ENCODE measurements around the gene PAK1. TPM values are rescaled to one million over a fixed set of nuclear protein-coding genes. Genes with fewer than 3 reads are reported as not detected.
"Not testable (repeated sequence)": the region's sequence is repeated elsewhere in the genome, so short reads cannot be mapped to it uniquely, and the experiment has no call there.

PAK1 gene
- total RNA-seq, 1 donor from 2014 or later: 40.7 TPM

DNA sequence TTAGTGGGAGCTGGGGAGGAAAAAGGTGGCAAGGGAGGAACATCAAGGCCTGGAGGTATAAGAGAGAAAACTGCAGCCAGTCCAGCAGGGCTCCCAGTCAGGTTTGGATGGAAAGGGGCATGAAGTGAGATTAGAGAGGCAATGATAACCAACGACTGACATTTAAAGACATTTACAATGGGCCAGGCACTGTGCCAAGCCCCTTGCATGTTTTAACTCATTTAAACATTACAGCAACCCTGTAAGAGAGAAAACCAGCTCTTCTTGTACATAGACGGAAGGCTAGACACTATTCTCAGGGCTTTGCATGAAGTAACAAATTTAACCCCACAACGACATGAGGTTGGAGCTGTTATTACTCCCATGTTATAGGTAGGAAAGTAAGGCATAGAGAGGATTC, 32.1 kb upstream of the PAK1 start:
- no peak for DNase-seq (ENCODE audit: low spot score)
- H3K9me3 Mint-ChIP-seq: no peaks in the 10 kb centered on the region
- intact Hi-C loops (cut with micrococcal nuclease): no loop called here

DNA sequence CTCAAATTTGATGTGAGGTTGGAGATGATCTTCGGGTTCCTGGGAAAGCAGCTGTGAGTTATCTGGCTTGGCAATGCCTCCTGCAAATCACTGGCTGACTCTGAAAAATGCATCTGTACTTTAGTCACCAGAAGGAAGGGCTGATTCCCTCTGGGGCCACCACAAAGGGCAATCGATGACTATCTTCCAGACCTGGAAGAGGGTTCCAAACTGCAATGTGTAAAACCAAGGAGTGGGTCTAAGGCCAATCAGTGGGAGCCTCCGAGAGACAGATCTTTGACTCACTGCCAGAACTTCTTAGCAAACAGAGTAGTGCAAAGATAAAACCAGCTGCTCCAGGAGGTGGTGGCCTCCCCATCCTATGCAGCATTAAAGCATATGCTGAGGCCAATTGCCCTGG, 29.1 kb upstream of the PAK1 start:
- no peaks in the 10 kb centered on the region for H3K9me3 Mint-ChIP-seq
- peaks cover 25% of the 10 kb centered on the region for H3K27me3 Mint-ChIP-seq (ENCODE audit: low read depth)
- H3K4me1 Mint-ChIP-seq (ENCODE audit: low read depth): no peaks in the 10 kb centered on the region
- DNase-seq (ENCODE audit: low spot score): no peak
- no peak overlapping the region for H3K27ac Mint-ChIP-seq
- H3K36me3 Mint-ChIP-seq (ENCODE audit: low read depth): no peaks in the 10 kb centered on the region
- intact Hi-C loops (cut with micrococcal nuclease): no loop called here
- H3K4me3 Mint-ChIP-seq (ENCODE audit: low read depth): no peak overlapping the region

More for the DNA sequence above, 32.1 kb upstream of the PAK1 start:
- Mint-ChIP-seq H3K4me3 (ENCODE audit: low read depth) (no peak overlapping the region), H3K36me3 (ENCODE audit: low read depth) (no peaks in the 10 kb centered on the region), H3K27ac (no peak overlapping the region), H3K4me1 (ENCODE audit: low read depth) (no peaks in the 10 kb centered on the region), H3K27me3 (ENCODE audit: low read depth) (peaks cover 29% of the 10 kb centered on the region)

DNA sequence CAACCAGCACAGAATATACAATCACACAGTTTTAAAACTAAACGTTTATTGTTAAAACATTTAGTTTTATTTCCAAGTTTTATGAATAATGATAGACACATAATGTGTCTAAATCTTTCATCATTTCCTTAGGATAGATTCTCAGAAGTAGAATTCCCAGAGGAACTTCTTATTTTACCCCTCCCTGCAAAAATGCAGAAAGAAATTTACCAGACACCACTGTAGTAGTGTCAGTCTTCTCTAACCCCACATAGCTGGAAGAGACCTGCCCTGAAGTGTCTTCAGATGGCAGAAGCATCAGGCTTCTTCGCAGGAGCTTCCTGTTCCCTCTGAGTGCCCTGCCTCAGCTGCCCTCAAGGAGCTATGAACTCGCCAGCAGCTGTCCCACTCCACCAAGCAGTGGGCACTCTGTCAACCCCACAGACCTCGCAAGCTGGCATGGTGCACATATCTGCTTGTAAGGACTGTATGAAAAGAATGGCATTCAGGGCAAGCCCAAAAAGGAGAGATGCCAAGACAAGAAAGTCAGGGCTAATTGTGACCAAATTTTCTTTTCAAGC, 28.5 kb upstream of the PAK1 start:
- H3K4me3 Mint-ChIP-seq (ENCODE audit: low read depth): no peak overlapping the region
- H3K36me3 Mint-ChIP-seq (ENCODE audit: low read depth): no peaks in the 10 kb centered on the region
- no peak overlapping the region for H3K27ac Mint-ChIP-seq
- H3K9me3 Mint-ChIP-seq: no peaks in the 10 kb centered on the region
- DNase-seq (ENCODE audit: low spot score): no peak
- H3K27me3 Mint-ChIP-seq (ENCODE audit: low read depth): peaks cover 25% of the 10 kb centered on the region
- peaks cover 3% of the 10 kb centered on the region for H3K4me1 Mint-ChIP-seq (ENCODE audit: low read depth)
- intact Hi-C loops (cut with micrococcal nuclease): no loop called here

DNA sequence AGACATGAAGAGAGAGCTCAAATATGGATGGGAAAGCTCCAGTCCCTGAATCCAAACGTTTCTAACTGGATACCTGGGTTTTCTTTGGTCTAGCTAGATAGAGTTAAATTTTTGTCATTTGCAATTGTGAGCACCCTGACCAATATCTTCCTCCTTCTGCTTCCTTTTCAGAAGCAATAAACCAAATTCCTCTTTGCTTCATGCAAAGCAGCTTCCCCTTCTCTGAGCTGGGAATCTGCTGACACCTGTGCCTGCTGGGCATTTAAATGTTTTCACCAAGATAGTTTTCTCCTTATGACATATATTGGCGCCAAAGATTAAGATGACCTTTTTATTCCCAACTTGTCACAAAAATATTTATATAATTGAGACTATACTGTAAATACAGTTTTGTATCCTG, 27.9 kb upstream of the PAK1 start:
- Mint-ChIP-seq H3K36me3 (ENCODE audit: low read depth) (no peaks in the 10 kb centered on the region), H3K9me3 (no peaks in the 10 kb centered on the region), H3K4me1 (ENCODE audit: low read depth) (peaks cover 8% of the 10 kb centered on the region), H3K4me3 (ENCODE audit: low read depth) (no peak overlapping the region), H3K27ac (no peak overlapping the region), H3K27me3 (ENCODE audit: low read depth) (peaks cover 25% of the 10 kb centered on the region)
- no peak for DNase-seq (ENCODE audit: low spot score)
- intact Hi-C loops (cut with micrococcal nuclease): no loop called here

DNA sequence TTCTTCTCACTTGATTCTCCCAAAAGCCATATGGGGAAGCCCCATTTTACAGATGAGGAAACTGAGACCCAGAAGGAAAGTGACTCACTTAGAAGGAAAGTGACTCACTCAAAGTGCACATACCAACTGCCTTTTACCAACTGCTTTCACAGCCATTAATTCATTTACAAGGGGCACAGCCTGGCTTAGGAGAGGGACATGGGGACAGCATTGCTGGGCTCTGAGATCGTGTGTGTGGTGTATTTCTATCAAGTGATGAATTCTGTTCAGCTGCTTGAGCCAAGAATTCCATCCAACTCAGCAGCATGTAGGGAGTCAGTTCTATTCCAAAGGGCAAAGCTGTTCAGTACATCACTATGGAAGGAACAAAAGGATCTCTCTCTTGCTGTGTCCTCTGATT, 23.5 kb upstream of the PAK1 start:
- intact Hi-C loops (cut with micrococcal nuclease): no loop called here

DNA sequence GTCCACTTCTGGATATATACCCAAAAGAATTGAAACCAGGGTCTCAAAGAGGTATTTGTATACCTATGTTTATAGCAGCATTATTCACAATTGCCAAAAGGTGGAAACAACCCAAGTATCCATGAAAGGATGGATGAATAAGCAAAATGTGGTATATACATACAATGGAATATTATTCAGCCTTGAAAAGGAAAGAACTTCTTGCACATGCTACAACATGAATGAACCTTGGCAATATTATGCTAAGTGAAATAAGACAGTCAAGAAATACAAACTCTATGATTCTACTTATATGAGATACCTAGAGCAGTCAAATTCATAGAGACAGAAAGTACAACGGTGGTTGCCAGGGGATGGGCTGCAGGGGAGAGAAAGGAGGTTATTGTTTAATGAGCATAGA, 21.6 kb upstream of the PAK1 start:
- peaks cover 4% of the 10 kb centered on the region for H3K9me3 Mint-ChIP-seq
- H3K27ac Mint-ChIP-seq: no peak overlapping the region
- peaks cover 8% of the 10 kb centered on the region for H3K4me1 Mint-ChIP-seq (ENCODE audit: low read depth)
- H3K27me3 Mint-ChIP-seq (ENCODE audit: low read depth): peaks cover 6% of the 10 kb centered on the region
- DNase-seq (ENCODE audit: low spot score): no peak
- no peak overlapping the region for H3K4me3 Mint-ChIP-seq (ENCODE audit: low read depth)
- H3K36me3 Mint-ChIP-seq (ENCODE audit: low read depth): no peaks in the 10 kb centered on the region
- intact Hi-C loops (cut with micrococcal nuclease): no loop called here

More for the DNA sequence above, 23.5 kb upstream of the PAK1 start:
- no peaks in the 10 kb centered on the region for H3K36me3 Mint-ChIP-seq (ENCODE audit: low read depth)
- peaks cover 9% of the 10 kb centered on the region for H3K27me3 Mint-ChIP-seq (ENCODE audit: low read depth)
- no peak overlapping the region for H3K27ac Mint-ChIP-seq
- H3K9me3 Mint-ChIP-seq: peaks cover 4% of the 10 kb centered on the region
- DNase-seq (ENCODE audit: low spot score): no peak
- H3K4me3 Mint-ChIP-seq (ENCODE audit: low read depth): no peak overlapping the region
- H3K4me1 Mint-ChIP-seq (ENCODE audit: low read depth): peaks cover 8% of the 10 kb centered on the region

DNA sequence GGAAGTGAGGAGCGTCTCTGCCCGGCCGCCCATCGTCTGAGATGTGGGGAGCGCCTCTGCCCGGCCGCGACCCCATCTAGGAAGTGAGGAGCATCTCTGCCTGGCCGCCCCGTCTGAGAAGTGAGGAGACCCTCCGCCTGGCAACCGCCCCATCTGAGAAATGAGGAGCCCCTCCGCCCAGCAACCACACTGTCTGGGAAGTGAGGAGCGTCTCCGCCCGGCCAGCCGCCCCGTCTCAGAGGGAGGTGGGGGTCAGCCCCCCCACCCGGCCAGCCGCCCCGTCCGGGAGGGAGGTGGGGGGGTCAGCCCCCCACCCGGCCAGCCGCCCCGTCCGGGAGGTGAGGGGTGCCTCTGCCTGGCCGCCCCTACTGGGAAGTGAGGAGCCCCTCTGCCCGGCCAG, 16.1 kb upstream of the PAK1 start:
- DNase-seq (ENCODE audit: low spot score); intact Hi-C loops (cut with micrococcal nuclease); H3K4me1 Mint-ChIP-seq (ENCODE audit: low read depth); H3K4me3 Mint-ChIP-seq (ENCODE audit: low read depth); H3K36me3 Mint-ChIP-seq (ENCODE audit: low read depth); H3K27ac Mint-ChIP-seq; H3K27me3 Mint-ChIP-seq (ENCODE audit: low read depth); H3K9me3 Mint-ChIP-seq: not testable (repeated sequence)

DNA sequence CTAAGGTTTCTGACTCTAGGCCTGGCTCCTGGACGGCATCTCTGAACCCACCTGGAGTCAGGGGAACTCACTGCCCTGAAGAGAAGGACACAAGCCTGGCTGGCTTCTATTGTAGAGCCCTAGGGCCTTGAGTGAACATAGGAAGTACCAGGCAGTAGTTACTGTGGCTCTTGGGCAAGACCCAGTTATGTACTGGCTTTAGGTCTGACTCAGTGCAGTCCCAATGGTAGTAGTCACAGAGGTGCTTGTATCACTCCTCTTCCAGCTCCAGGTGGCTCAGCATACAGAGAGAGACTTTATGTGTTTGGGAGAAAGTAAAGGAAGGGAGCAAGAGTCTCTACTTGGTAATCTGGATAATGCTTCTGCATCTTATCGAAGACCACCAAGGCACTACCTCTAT, 13.9 kb upstream of the PAK1 start:
- intact Hi-C loops (cut with micrococcal nuclease): no loop called here
- no peak for DNase-seq (ENCODE audit: low spot score)
- Mint-ChIP-seq H3K9me3 (no peaks in the 10 kb centered on the region), H3K4me3 (ENCODE audit: low read depth) (no peak overlapping the region), H3K27ac (no peak overlapping the region), H3K27me3 (ENCODE audit: low read depth) (peaks cover 7% of the 10 kb centered on the region), H3K36me3 (ENCODE audit: low read depth) (no peaks in the 10 kb centered on the region), H3K4me1 (ENCODE audit: low read depth) (no peaks in the 10 kb centered on the region)

DNA sequence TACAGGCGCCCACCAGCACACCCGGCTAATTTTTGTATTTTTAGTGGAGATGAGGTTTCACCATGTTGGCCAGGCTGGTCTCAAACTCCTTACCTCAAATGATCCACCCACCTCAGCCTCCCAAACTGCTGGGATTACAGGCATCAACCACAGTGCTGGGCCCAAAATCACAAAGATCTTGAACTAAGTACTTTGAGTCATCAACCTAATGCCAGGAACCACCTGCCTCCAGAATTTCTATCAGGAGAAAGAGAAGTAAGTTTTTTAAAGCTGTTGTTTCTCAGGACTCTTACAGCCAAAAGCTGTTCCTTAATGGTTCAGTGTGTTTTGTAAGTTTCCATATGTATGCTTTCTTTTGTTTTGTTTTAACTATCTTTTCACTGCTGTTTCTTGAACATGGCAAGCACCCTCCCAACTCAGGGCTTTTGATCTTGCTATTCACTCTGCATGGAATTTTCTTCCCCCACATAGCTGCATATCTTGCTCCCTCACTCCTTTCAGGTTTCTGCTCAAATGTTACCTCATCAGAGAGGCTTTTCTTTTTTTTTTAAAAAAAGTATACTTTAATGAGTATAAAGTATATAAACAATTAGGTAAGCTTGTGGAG, 6.0 kb upstream of the PAK1 start:
- no peaks in the 10 kb centered on the region for H3K4me1 Mint-ChIP-seq (ENCODE audit: low read depth)
- DNase-seq (ENCODE audit: low spot score): no peak
- H3K9me3 Mint-ChIP-seq: no peaks in the 10 kb centered on the region
- H3K36me3 Mint-ChIP-seq (ENCODE audit: low read depth): no peaks in the 10 kb centered on the region
- H3K27ac Mint-ChIP-seq: no peak overlapping the region
- intact Hi-C loops (cut with micrococcal nuclease): loop anchor here (10.0 kb wide), 1 partner anchor 105 kb away; the partner anchor contains the start of gene AQP11
- peaks cover 9% of the 10 kb centered on the region for H3K27me3 Mint-ChIP-seq (ENCODE audit: low read depth)
- no peak overlapping the region for H3K4me3 Mint-ChIP-seq (ENCODE audit: low read depth)

DNA sequence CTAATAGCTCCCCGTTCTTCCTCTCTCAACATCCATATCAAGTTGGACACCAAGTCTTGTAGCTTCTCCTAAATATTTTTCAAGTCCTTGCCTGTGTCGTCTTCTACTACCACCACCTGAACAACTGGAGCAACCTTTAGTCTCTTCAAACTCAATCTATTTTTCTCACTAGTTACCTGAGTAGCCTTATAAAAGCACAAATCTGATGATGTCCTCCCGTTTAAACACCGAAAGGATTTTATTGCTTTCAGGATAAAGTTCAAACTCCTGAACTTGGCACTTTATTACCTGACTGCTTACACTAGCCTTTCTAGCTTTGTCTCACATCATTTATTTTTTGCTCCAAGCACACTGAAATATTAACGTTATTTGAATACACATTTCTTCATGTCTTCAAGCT, 1.3 kb upstream of the PAK1 start:
- intact Hi-C loops (cut with micrococcal nuclease): loop anchor here (2.0 to 10.0 kb wide), 2 partner anchors 64 to 110 kb away; partner anchors contain the start of gene AQP11
- no peak for DNase-seq (ENCODE audit: low spot score)
- Mint-ChIP-seq H3K4me1 (ENCODE audit: low read depth) (peaks cover 17% of the 10 kb centered on the region), H3K4me3 (ENCODE audit: low read depth) (peak overlapping the region; percentile 15), H3K9me3 (no peaks in the 10 kb centered on the region), H3K27me3 (ENCODE audit: low read depth) (peaks cover 25% of the 10 kb centered on the region), H3K36me3 (ENCODE audit: low read depth) (no peaks in the 10 kb centered on the region), H3K27ac (no peak overlapping the region)

DNA sequence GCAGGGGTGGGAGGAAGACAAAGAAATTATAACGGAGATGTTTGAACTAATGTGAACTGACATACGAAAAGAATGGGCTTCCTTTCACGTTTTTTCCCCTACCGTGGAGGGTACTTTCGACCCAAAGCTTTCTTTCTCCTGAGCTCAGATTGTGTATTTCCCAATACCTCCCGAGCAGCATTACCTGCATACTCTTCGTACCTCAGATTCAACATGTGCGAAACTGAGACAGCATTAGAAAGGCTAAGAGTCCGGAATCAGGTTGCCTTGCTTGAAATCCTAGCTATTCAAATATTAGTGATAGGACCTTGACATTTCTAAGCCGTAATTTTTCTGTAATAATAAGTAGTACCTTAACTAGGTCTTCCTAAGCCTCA, 778 bp upstream of the PAK1 start:
- DNase-seq (ENCODE audit: low spot score): no peak
- Mint-ChIP-seq H3K36me3 (ENCODE audit: low read depth) (no peaks in the 10 kb centered on the region), H3K4me3 (ENCODE audit: low read depth) (peak overlapping the region; percentile 78), H3K27ac (peak overlapping the region; percentile 62), H3K27me3 (ENCODE audit: low read depth) (peaks cover 26% of the 10 kb centered on the region), H3K4me1 (ENCODE audit: low read depth) (peaks cover 18% of the 10 kb centered on the region), H3K9me3 (no peaks in the 10 kb centered on the region)
- intact Hi-C loops (cut with micrococcal nuclease): loop anchor here (2.0 to 10.0 kb wide), 2 partner anchors 64 to 110 kb away; partner anchors contain the start of gene AQP11

DNA sequence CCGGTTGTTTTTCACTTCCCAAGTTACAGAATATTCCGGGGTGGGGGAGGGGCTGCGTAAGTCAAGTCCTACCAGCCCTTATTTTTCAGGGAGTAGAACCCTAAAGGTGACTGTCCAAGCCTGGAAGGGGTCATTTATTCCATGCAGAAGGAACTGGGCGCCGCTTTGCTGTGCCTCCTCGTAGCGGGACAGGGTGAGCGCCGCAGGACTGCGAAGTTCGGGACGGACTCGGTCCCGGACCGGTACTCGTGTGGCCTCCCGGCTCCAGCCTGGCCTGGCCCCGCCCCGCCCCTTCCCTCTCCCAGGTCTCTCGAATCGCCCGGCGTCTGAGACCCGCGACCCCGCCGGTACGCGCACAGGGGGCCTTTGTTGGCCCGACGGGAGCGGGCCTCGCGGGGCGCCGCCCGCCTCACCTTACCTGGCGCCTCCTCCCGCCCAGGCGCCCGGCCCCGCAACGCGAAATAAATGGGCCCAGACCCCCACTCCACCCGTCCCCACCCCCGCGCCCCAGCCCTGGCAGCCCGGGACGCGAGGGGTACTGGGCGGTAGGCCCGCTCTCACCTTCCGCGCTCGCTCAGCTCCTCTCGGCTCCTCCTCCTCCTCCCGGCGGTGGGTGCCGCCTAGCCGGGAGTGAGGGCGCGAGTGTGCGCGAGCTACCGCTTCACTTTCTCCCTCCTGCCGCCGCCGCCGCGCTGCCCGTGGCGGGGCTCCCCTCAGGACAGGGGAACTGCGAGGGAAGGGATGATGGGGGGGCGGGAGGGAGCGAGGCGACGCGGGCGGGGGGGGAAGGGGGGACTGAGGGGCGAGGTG, 698 bp downstream of the PAK1 start:
- peaks cover 18% of the 10 kb centered on the region for H3K4me1 Mint-ChIP-seq (ENCODE audit: low read depth)
- H3K36me3 Mint-ChIP-seq (ENCODE audit: low read depth): no peaks in the 10 kb centered on the region
- peak overlapping the region; percentile 78 for H3K4me3 Mint-ChIP-seq (ENCODE audit: low read depth)
- H3K27ac Mint-ChIP-seq: no peak overlapping the region
- peak; percentile 42 for DNase-seq (ENCODE audit: low spot score)
- peaks cover 34% of the 10 kb centered on the region for H3K27me3 Mint-ChIP-seq (ENCODE audit: low read depth)
- intact Hi-C loops (cut with micrococcal nuclease): loop anchor here (10.0 kb wide), 1 partner anchor 112 kb away; the partner anchor contains the start of gene AQP11
- H3K9me3 Mint-ChIP-seq: no peaks in the 10 kb centered on the region
